Activated CD4-positive, alpha-beta memory T cell treated with anti-CD3 and anti-CD28 coated beads for 36 hours (primary cell): ENCODE measurements around the gene NIPA2. TPM values are rescaled to one million over a fixed set of nuclear protein-coding genes. Genes with fewer than 3 reads are reported as not detected.

ENCODE experiments used
- CTCF ChIA-PET: fragments of 350-600 bp; sonication (Branson Sonifier 250); formaldehyde crosslinking; loops from one replicate; lab custom pipeline; 2021; ENCODE audit warnings: antibody characterized with exemption, inconsistent platforms; lab: Charles Lee
- POLR2A ChIA-PET: fragments of 350-600 bp; sonication (Branson Sonifier 250); formaldehyde crosslinking; loops from one replicate; lab custom pipeline; 2021; ENCODE audit warnings: antibody characterized with exemption; lab: Charles Lee
- DNase-seq: peaks from one replicate; pipeline ENCODE4 v3.0.0-alpha.2; 2020
- H3K27ac Mint-ChIP-seq: one replicate; pipeline ENCODE4 v1.8.0; 2021; ENCODE audit warnings: mixed read lengths
- H3K27me3 Mint-ChIP-seq: one replicate; pipeline ENCODE4 v1.8.0; 2021; ENCODE audit warnings: mixed read lengths
- H3K36me3 Mint-ChIP-seq: one replicate; pipeline ENCODE4 v1.8.0; 2021; ENCODE audit warnings: mixed read lengths
- H3K4me1 Mint-ChIP-seq: one replicate; pipeline ENCODE4 v1.8.0; 2021; ENCODE audit warnings: low read depth, mixed read lengths
- H3K4me3 Mint-ChIP-seq: one replicate; pipeline ENCODE4 v1.8.0; 2021; ENCODE audit warnings: mild to moderate bottlenecking, mixed read lengths
- H3K9me3 Mint-ChIP-seq: one replicate; pipeline ENCODE4 v1.8.0; 2021; ENCODE audit warnings: mixed read lengths
- intact Hi-C: fragments of 100-400 bp; cut with micrococcal nuclease; formaldehyde crosslinking; loops from one replicate; pipeline ENCODE4 v1.15.1; 2023
- total RNA-seq, 2 experiments: library from RNA; stranded (reverse); gene quantifications; one replicate each; pipeline ENCODE4 v1.2.3, GENCODE V29; 2021

The NIPA2 gene
- total RNA-seq, 2 experiments from 2014 or later, result 70.5 TPM

DNA sequence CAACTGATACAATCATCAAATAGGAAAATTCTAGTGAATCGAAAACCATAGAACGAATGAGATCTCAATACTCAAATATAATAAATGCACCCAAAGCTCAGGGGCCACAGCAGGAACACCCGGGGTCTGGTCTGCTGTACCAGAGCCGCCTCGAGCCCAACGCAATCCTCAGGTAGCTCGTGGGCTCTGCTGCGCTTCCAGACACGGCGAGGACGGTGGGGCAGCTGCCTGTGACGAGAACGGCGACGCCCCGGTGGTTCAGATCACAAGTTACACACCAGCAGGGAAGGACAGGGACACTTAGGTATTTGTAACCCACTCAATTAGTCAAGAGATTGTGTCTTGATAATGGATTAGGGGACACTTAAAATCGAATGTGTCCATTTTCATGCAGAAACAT is 54.6 kb downstream of the NIPA2 start:
- Mint-ChIP-seq H3K9me3 (no peaks in the 10 kb centered on the region), H3K4me3 (no peak overlapping the region), H3K36me3 (peaks cover 5% of the 10 kb centered on the region), H3K27ac (no peak overlapping the region), H3K27me3 (no peaks in the 10 kb centered on the region), H3K4me1 (peaks cover 5% of the 10 kb centered on the region)
- intact Hi-C loops, result no loop called here
- DNase-seq, result no peak
- CTCF ChIA-PET, result no interaction called here
- POLR2A ChIA-PET, result no interaction called here

DNA sequence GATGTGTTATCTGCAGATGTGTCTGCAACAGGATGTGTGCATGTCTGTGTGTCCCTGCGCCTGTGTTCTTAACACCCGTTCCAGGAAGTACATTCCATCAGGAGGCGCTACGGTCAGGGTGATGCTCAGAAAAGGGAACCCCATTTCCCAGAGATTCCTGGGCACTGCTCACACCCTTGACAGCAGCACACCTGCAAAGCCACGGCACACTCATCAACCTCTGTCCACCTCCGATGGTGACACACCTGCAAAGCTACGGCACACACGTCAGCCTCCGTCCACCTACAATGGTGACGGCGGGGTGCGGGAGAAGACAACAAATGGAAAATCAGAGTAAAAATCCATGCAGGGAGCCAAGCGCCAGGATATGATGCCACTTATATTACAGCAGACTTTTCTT is 55.4 kb downstream of the NIPA2 start:
- Mint-ChIP-seq H3K4me1 (peaks cover 5% of the 10 kb centered on the region), H3K36me3 (peaks cover 5% of the 10 kb centered on the region), H3K27ac (no peak overlapping the region), H3K27me3 (no peaks in the 10 kb centered on the region), H3K9me3 (no peaks in the 10 kb centered on the region), H3K4me3 (no peak overlapping the region)
- no peak for DNase-seq
- ChIA-PET CTCF (no interaction called here), POLR2A (no interaction called here)
- intact Hi-C loops, result no loop called here

DNA sequence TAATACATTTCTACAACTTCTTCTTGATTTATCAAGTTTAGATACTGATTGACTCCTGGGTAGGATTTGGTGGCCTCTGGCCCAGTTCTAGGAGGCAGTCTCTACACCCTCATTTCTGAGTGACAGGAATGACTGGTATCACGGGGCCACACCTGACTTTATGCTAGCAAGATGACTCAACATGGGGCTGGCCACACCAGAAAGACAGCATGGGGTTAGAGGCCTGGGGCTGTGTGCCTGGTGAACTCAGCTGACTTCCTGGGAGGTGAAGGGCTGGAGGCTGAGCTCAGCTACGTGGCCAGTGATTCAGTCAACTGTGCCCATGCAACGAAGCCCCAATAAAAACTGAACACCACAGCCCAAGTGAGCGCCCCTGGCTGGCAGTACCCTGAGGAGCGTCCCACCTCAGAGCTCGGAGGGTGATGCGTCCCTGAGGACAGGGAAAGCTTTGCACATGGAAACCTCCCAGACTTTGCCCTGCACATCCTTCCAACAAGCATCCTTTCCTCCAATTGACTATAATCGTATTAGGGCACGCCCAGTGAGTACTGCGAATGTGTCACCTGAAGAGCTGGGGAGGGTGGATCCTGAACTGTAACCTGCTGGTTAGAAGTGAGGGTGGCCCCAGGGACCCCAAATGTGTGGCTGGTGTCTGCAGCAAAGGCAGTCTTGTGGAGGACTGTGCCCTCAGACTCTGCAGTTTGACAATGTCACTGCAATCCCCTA is 57.2 kb downstream of the NIPA2 start:
- Mint-ChIP-seq H3K4me3 (no peak overlapping the region), H3K4me1 (peaks cover 11% of the 10 kb centered on the region), H3K27ac (no peak overlapping the region), H3K36me3 (peaks cover 12% of the 10 kb centered on the region), H3K27me3 (no peaks in the 10 kb centered on the region), H3K9me3 (no peaks in the 10 kb centered on the region)
- ChIA-PET POLR2A (no interaction called here), CTCF (interaction anchor here (0.8 to 0.9 kb wide), 2 partner anchors 10 to 84 kb away, joined by 3 to 5 read pairs; no protein-coding TSS in a partner anchor)
- intact Hi-C loops, result no loop called here
- peak; percentile 71 for DNase-seq

DNA sequence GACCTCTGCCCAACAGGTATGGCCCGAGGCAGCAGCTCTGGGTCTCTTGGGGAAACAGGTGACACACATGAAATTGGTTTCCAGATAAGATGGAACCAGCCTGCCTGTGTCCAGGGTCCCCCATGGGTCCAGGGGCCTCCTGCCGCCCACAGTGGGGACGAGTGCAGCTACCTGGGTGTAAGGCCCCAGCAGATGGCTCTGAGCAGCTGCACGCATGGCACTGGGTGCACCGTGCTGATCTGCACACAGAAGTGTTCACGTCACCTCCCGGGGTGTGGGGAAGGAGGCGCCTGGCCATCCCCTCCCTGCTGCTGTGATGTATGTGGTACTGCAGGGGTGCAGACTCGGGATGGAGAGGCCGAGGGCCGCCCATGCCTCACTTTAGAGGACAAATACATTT is 63.6 kb downstream of the NIPA2 start:
- no peak overlapping the region for H3K27ac Mint-ChIP-seq
- ChIA-PET POLR2A (no interaction called here), CTCF (no interaction called here)
- H3K4me3 Mint-ChIP-seq, result no peak overlapping the region
- H3K36me3 Mint-ChIP-seq, result peaks cover 18% of the 10 kb centered on the region
- intact Hi-C loops, result no loop called here
- H3K4me1 Mint-ChIP-seq, result peaks cover 6% of the 10 kb centered on the region
- no peaks in the 10 kb centered on the region for H3K9me3 Mint-ChIP-seq
- DNase-seq, result no peak
- H3K27me3 Mint-ChIP-seq, result no peaks in the 10 kb centered on the region

DNA sequence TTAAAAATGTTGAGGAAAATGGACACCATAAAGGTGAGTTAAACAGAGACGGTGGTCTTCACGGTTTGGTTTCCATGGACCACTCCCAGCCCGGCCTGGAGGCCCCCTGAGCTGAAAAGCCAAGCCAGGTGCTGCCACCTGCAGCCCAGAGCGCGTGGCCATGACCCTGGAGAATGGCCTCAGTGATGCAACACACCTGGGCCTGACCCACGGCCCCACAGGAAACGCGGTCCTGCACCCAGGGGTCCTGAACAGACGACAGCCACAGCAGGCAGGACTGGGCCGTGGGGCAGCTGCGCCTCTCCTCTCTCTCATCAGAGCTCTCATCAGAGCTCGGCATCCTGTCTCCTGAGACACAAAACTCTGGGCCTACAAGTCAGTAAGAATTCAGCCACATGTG is 64.1 kb downstream of the NIPA2 start:
- ChIA-PET POLR2A (no interaction called here), CTCF (no interaction called here)
- intact Hi-C loops, result no loop called here

DNA sequence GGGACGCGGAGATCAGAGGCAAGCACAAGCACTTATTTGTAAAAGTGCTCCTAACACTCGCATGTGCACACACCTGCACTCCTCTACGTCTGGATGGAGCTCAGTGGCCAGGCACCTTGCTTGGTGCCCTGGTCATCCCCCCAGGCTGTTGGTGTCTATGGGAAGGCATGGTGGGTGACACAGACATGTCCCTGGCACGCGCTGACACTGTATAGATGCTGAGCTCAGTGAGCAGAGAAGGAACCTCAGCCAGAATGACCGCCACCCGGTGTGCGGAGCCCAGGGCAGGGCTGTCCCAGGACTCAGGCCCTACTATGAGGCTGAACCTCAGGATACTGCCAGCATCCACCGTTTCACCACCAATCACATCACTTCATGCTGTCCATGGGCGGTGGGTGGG is 64.5 kb downstream of the NIPA2 start:
- Mint-ChIP-seq H3K27ac (no peak overlapping the region), H3K4me1 (peaks cover 6% of the 10 kb centered on the region), H3K9me3 (no peaks in the 10 kb centered on the region), H3K36me3 (peaks cover 17% of the 10 kb centered on the region), H3K4me3 (no peak overlapping the region), H3K27me3 (no peaks in the 10 kb centered on the region)
- ChIA-PET CTCF (no interaction called here), POLR2A (no interaction called here)
- no peak for DNase-seq
- intact Hi-C loops, result no loop called here

More for the DNA sequence above, 64.1 kb downstream of the NIPA2 start:
- no peak overlapping the region for H3K27ac Mint-ChIP-seq
- H3K4me3 Mint-ChIP-seq, result no peak overlapping the region
- no peaks in the 10 kb centered on the region for H3K27me3 Mint-ChIP-seq
- peaks cover 16% of the 10 kb centered on the region for H3K36me3 Mint-ChIP-seq
- no peak for DNase-seq
- no peaks in the 10 kb centered on the region for H3K9me3 Mint-ChIP-seq
- peaks cover 6% of the 10 kb centered on the region for H3K4me1 Mint-ChIP-seq

DNA sequence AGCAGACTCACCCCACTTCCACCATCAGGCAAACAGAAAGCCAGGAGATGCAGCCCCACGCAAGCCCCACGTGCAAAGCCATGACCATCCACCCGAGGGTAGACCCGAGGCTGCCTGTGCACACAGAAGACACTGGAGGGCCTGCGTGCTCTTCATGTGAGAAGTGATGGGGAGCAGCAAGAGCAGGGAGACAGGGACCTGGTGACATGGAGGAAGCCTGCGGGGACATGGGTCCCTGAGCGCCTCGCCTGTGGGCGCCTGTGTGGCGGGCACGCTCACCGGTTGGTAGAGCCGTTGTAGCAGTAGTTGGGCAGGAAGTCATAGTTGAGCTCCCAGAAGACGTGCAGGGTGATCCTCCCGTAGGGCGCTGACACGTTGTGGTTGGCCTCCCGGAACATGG is 65.0 kb downstream of the NIPA2 start:
- H3K27me3 Mint-ChIP-seq, result no peaks in the 10 kb centered on the region
- no peak overlapping the region for H3K4me3 Mint-ChIP-seq
- peaks cover 6% of the 10 kb centered on the region for H3K4me1 Mint-ChIP-seq
- H3K9me3 Mint-ChIP-seq, result no peaks in the 10 kb centered on the region
- ChIA-PET CTCF (no interaction called here), POLR2A (no interaction called here)
- DNase-seq, result no peak
- no peak overlapping the region for H3K27ac Mint-ChIP-seq
- intact Hi-C loops, result no loop called here
- peaks cover 19% of the 10 kb centered on the region for H3K36me3 Mint-ChIP-seq

DNA sequence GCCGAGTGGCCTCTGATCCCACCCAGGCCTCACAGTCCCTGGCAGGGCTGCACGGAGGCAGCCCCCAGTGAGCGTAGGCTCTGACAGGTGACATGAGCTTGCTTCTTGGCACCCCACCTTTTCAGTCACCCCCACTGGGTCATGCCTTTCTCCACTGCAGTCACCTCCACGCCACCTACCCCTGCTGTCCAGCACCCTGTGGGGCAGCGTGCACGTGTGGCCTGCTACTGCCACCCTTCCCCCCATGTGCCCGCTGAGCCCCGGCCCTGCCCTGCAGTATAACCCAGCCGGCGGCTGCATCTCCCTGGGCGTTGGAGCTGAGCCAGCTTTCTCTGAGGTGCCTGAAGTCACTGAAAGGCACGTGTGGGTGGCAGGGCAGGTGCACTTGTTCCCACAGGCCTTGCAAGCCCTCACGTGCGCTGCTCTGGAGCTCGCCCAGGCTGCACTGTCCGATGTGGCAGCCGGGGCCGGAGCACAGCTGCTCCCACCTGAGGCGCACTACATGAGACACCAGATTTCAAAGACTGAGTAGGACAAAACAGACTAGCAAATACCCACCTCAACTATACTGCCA is 65.6 kb downstream of the NIPA2 start:
- H3K9me3 Mint-ChIP-seq, result no peaks in the 10 kb centered on the region
- no peaks in the 10 kb centered on the region for H3K27me3 Mint-ChIP-seq
- peaks cover 5% of the 10 kb centered on the region for H3K4me1 Mint-ChIP-seq
- intact Hi-C loops, result no loop called here
- no peak for DNase-seq
- H3K27ac Mint-ChIP-seq, result no peak overlapping the region
- CTCF ChIA-PET, result no interaction called here
- peaks cover 23% of the 10 kb centered on the region for H3K36me3 Mint-ChIP-seq
- POLR2A ChIA-PET, result no interaction called here
- no peak overlapping the region for H3K4me3 Mint-ChIP-seq

DNA sequence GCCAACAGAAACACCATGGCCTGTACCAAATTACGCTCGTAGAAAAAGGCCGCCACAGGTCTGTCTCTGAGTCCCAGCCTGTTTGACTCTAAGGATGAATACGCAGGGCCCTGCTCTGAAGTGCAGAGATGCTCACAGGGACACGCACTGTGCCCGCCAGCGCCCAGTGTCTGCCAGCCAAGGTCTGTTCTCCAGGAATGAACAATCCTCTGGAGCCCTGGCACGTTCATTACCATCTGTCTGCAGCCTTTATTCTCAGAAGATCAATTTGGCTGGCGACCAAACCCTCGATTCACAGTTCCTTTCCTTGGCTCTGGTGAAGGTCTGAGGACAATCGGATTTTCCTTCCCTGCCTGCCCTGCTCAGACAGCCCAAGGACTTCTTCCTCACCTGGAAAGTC is 66.3 kb downstream of the NIPA2 start:
- ChIA-PET POLR2A (no interaction called here), CTCF (no interaction called here)

DNA sequence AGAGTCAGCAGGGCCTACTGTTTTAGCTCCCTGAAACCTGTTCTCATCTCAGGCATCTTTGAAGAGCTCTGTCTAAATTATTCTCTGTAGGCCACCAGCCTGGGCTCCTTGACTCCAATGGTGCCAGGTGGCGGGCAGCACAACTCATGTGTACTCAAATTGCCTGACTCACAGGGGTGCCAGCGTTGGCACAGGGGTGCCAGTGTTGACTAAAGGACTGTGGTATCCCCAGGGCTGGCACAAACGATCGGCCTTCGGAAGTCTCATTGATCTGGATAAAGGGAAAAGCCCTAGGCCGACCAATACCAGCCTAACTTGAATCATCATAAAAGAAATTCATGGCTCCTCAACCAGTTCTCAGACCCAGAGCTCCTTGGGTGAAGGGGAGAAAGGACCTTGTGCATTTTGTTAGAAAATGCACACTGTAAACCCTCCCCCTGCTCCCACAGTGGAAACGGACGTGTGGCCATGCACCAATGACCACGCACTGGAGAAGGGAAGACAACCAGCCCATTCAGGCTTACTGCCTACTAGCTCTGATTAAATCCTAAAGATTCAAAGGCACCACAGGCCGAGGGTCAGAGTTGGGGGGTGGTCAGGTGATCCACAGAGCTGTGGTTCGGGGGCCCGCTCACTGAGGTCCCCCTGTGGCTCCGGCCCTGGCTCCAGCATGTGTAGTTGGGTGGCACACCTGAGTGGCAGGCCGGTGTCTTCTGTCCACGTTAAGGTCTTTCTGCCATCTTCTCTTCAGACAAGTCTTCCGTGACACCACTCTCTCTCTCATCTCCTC is 68.9 kb downstream of the NIPA2 start:
- no peak overlapping the region for H3K4me3 Mint-ChIP-seq
- intact Hi-C loops, result no loop called here
- H3K4me1 Mint-ChIP-seq, result no peaks in the 10 kb centered on the region
- H3K27ac Mint-ChIP-seq, result no peak overlapping the region
- no peaks in the 10 kb centered on the region for H3K27me3 Mint-ChIP-seq
- peaks cover 29% of the 10 kb centered on the region for H3K36me3 Mint-ChIP-seq
- no peak for DNase-seq
- no peaks in the 10 kb centered on the region for H3K9me3 Mint-ChIP-seq
- ChIA-PET CTCF (no interaction called here), POLR2A (interaction anchor here (0.5 kb wide), 1 partner anchor 128 kb away, joined by 3 read pairs; no protein-coding TSS in a partner anchor)

More for the DNA sequence above, 66.3 kb downstream of the NIPA2 start:
- H3K36me3 Mint-ChIP-seq, result peaks cover 25% of the 10 kb centered on the region
- DNase-seq, result no peak
- intact Hi-C loops, result no loop called here
- no peaks in the 10 kb centered on the region for H3K4me1 Mint-ChIP-seq
- no peaks in the 10 kb centered on the region for H3K27me3 Mint-ChIP-seq
- no peaks in the 10 kb centered on the region for H3K9me3 Mint-ChIP-seq
- no peak overlapping the region for H3K27ac Mint-ChIP-seq
- no peak overlapping the region for H3K4me3 Mint-ChIP-seq

DNA sequence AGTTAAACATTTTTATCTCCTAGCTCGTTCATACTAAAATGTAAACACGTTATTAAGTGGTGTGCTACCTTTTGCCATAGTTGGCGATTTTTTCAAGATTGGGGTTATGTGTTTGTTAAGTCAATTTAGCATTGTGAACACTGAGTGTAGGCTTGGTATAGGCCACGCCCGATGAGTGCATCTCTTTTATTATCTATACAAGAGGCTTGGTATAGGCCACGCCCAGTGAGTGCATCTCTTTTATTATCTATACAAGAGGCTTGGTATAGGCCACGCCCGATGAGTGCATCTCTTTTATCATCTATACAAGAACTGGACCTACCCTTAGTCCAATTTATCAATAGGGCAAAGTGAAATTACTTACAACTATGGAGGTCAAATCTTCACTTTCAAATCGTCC is 70.4 kb downstream of the NIPA2 start:
- ChIA-PET CTCF (no interaction called here), POLR2A (no interaction called here)
- no peaks in the 10 kb centered on the region for H3K9me3 Mint-ChIP-seq
- no peaks in the 10 kb centered on the region for H3K27me3 Mint-ChIP-seq
- no peak overlapping the region for H3K4me3 Mint-ChIP-seq
- H3K36me3 Mint-ChIP-seq, result peaks cover 30% of the 10 kb centered on the region
- no peaks in the 10 kb centered on the region for H3K4me1 Mint-ChIP-seq
- intact Hi-C loops, result no loop called here
- no peak overlapping the region for H3K27ac Mint-ChIP-seq
- no peak for DNase-seq

DNA sequence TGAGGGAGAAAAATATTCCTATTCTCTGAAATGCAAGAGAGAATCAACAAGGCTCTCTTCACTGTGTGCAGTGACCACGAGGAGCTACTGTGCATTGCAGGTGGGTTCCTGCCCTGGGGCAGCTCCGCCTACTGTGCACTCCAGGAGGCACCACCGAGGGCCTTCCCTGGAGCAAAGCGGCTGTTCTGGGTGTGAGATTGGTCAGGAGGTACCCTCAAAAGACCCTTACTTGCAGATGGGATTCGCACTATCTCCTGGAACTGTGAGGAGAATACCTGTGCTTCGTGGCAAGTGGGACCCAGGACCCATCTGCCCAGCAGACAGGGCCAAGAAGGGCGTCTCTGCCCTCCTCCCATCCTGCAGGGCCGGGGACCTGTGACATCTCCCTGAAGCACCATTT is 72.8 kb downstream of the NIPA2 start:
- no peaks in the 10 kb centered on the region for H3K4me1 Mint-ChIP-seq
- no peak overlapping the region for H3K27ac Mint-ChIP-seq
- no peak for DNase-seq
- intact Hi-C loops, result no loop called here
- no peaks in the 10 kb centered on the region for H3K27me3 Mint-ChIP-seq
- no peak overlapping the region for H3K4me3 Mint-ChIP-seq
- ChIA-PET CTCF (no interaction called here), POLR2A (no interaction called here)
- H3K9me3 Mint-ChIP-seq, result no peaks in the 10 kb centered on the region
- peaks cover 41% of the 10 kb centered on the region for H3K36me3 Mint-ChIP-seq
